Measurements from ENCODE around the gene CACNA2D1.

Gene CACNA2D1

DNA sequence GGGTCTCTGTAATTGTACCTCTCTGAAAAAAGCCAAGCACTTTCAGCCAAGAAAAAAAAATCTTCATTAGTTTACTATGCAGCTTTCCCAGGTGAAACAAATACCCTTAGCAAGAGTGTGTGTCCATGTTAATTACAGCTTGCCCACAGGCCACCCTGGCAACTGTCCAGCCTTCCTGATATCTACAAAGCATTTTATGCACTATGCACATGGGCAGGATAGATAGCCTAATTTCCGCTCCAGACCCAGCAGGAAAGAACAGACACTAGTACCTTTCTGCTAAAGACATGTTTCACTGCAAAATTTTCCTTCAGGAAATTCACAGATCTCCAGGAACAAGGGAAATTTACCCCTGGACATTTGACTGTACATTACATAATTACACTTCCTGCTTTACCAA, 24.4 kb downstream of the CACNA2D1 start:
- H3K36me3 Mint-ChIP-seq (ENCODE audit: low read depth): no peaks in the 10 kb centered on the region
- no peaks in the 10 kb centered on the region for H3K4me1 Mint-ChIP-seq
- no peak overlapping the region for H3K4me3 Mint-ChIP-seq
- no peak overlapping the region for H3K27ac Mint-ChIP-seq
- H3K9me3 Mint-ChIP-seq: peaks cover 6% of the 10 kb centered on the region
- H3K27me3 Mint-ChIP-seq: no peaks in the 10 kb centered on the region
- DNase-seq: no peak
- ATAC-seq: no peak

DNA sequence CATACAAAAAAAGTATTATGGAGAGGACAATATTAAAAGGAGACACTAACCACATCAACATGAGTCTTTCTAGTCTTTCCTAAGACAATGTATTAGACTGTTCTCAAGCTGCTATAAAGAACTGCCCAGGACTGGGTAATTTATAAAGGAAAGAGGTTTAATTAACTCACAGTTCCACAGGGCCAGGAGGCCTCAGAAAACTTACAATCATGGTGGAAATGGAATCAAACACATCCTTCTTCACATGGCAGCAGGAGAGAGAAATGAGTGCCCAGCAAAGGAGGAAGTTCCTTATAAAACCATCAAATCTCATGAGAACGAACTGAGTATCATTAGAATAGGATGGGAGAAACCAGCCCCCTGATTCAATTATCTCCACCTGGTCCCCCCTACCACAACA, 25.7 kb downstream of the CACNA2D1 start:
- H3K4me1 Mint-ChIP-seq: no peaks in the 10 kb centered on the region
- H3K4me3 Mint-ChIP-seq: no peak overlapping the region
- no peak overlapping the region for H3K27ac Mint-ChIP-seq
- ATAC-seq (no peak), DNase-seq (no peak)
- no peaks in the 10 kb centered on the region for H3K36me3 Mint-ChIP-seq (ENCODE audit: low read depth)
- peaks cover 6% of the 10 kb centered on the region for H3K9me3 Mint-ChIP-seq
- no peaks in the 10 kb centered on the region for H3K27me3 Mint-ChIP-seq

DNA sequence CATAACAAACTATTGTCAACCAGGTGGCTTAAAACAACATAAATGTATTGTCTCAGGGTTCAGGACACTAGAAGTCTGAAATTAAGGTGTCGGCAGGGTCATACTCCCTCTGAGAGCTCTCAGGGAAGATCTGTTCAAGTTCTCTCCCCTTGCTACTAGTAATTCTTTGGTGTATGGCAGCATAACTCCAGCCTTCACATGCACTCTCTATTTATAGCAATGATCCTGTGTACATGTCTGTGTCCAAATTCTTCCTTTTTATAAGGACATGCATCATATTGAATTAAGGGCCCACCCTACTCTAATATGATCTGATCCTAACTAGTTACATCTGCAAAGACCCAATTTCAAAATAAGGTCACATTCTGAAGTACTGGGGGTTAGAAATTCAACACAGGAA, 27.2 kb downstream of the CACNA2D1 start:
- ATAC-seq (no peak), DNase-seq (no peak)
- Mint-ChIP-seq H3K9me3 (peaks cover 6% of the 10 kb centered on the region), H3K36me3 (ENCODE audit: low read depth) (no peaks in the 10 kb centered on the region), H3K27ac (no peak overlapping the region), H3K4me3 (no peak overlapping the region), H3K4me1 (no peaks in the 10 kb centered on the region), H3K27me3 (no peaks in the 10 kb centered on the region)

DNA sequence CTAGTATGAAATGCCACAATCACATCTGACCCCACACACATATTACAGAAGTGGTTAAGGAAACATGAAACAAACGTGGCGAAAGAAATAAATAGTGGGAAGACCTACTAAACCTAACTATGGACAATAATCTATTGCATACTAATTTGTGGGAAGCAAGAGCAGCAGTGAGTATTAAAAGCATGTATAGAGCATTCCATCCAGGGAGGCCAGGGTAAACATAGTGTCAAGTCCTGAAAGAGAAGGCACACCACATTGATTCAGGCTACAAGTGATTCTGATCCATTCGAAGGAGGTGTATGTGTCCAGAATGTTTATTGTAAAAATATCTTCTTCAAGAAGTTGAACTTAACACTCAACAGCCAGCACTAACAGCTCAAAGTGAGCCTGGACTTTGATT, 29.2 kb downstream of the CACNA2D1 start:
- Mint-ChIP-seq H3K27me3 (no peaks in the 10 kb centered on the region), H3K4me3 (no peak overlapping the region), H3K27ac (no peak overlapping the region), H3K36me3 (ENCODE audit: low read depth) (no peaks in the 10 kb centered on the region), H3K4me1 (no peaks in the 10 kb centered on the region), H3K9me3 (peaks cover 6% of the 10 kb centered on the region)
- no peak for ATAC-seq
- no peak for DNase-seq

DNA sequence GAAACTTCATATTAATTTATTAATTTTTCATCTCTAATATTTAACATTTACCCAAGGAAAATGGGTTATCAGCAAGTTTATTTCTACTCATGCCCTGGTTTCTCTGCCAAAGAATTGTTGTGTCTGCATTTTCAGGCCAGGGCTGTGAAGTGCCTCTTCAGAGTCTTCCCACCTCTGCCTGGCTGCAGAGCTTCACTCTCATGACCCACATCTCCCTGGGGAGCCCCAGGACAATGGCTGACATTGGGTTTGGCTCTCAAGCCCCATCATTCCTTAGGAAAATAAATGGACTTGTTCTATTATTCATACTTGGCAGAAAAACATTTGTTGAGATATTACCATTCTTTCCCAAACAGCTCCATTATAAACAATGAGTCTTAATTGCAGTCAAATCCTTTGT, 30.3 kb downstream of the CACNA2D1 start:
- ATAC-seq (no peak), DNase-seq (no peak)
- Mint-ChIP-seq H3K36me3 (ENCODE audit: low read depth) (no peaks in the 10 kb centered on the region), H3K4me1 (no peaks in the 10 kb centered on the region), H3K9me3 (peaks cover 11% of the 10 kb centered on the region), H3K27me3 (no peaks in the 10 kb centered on the region), H3K4me3 (no peak overlapping the region), H3K27ac (no peak overlapping the region)

DNA sequence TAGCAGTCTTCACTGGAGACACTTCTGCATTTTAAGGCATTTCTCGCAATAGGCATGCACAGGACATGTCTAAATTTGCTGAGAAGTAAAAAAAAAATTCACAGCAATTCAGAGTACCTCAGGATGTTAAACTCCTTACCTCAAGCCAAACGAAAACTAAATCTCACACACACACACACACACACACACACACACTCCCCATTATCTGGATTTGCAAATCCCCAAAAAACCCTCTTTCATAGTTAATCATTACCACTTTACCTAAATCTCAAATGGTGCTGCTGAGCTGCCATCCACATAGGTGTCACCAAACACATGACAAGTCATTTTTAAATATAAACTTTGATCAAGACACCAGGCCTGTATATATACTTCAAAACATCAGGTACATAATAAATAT, 31.8 kb downstream of the CACNA2D1 start:
- Mint-ChIP-seq H3K4me3 (no peak overlapping the region), H3K36me3 (ENCODE audit: low read depth) (no peaks in the 10 kb centered on the region), H3K9me3 (peaks cover 5% of the 10 kb centered on the region), H3K27ac (no peak overlapping the region), H3K27me3 (no peaks in the 10 kb centered on the region), H3K4me1 (no peaks in the 10 kb centered on the region)
- DNase-seq (no peak), ATAC-seq (no peak)

DNA sequence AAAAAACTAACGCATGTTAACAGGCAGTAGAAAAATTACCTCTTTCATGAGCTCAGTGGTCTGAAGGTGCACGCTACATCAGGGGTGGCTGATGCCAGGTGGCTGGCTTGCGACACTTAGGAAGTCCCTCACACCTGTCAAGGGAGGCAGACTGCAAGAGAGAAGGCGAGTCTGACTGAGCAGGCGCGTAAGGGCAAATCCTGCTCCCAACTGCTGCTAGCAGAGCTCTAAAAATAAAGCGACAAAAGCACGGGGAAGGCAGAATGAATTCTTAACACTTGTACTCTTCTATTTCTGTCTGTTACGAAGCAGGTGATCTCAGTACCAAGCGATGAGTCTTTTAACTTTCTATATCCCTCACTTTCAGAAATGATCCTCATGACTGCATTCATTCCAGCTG, 33.1 kb downstream of the CACNA2D1 start:
- no peak for ATAC-seq
- no peaks in the 10 kb centered on the region for H3K36me3 Mint-ChIP-seq (ENCODE audit: low read depth)

DNA sequence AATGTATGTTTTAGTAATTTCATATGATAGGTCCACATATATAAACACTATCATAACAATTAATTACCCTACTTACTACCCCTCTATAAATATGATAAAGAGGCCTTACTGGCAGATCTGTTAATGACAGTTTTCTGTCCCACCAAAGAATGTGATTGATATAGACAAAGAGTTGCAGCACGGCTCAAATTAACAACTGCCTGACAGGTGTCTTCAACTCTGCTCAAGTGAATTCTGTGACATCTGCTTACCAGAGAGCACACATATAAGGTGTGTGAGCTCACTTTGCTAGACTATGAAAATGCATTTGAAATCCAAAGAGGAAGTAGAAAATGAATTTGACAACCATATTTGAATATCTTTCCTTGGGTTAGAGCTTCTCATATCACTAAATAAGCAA, 36.6 kb downstream of the CACNA2D1 start:
- peaks cover 5% of the 10 kb centered on the region for H3K9me3 Mint-ChIP-seq
- no peak overlapping the region for H3K4me3 Mint-ChIP-seq

More for the DNA sequence above, 33.1 kb downstream of the CACNA2D1 start:
- DNase-seq: no peak
- no peaks in the 10 kb centered on the region for H3K4me1 Mint-ChIP-seq
- H3K9me3 Mint-ChIP-seq: peaks cover 5% of the 10 kb centered on the region
- H3K27ac Mint-ChIP-seq: no peak overlapping the region
- no peaks in the 10 kb centered on the region for H3K27me3 Mint-ChIP-seq
- no peak overlapping the region for H3K4me3 Mint-ChIP-seq

DNA sequence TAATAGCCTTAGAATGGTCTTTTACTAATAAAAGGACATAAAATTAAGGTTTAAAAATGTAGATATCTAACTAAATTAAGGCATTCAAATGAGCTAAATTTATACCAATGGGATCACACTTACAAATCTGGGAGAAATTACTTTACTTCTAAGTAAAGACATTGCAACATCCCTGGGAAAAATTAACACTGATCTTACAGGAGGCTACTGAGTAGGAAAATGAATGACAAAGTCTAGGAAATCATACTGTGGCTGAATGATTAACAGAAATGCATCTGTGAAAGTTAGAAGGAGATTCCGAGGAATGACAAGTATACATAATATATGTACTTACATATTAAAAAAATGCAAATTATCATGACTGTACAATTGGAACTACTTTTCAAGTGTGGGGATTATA, 38.3 kb downstream of the CACNA2D1 start:
- Mint-ChIP-seq H3K9me3 (peaks cover 5% of the 10 kb centered on the region), H3K4me3 (no peak overlapping the region), H3K27ac (no peak overlapping the region), H3K36me3 (ENCODE audit: low read depth) (no peaks in the 10 kb centered on the region), H3K27me3 (no peaks in the 10 kb centered on the region), H3K4me1 (no peaks in the 10 kb centered on the region)
- DNase-seq: no peak
- ATAC-seq: no peak

More for the DNA sequence above, 36.6 kb downstream of the CACNA2D1 start:
- ATAC-seq: no peak
- H3K36me3 Mint-ChIP-seq (ENCODE audit: low read depth): no peaks in the 10 kb centered on the region
- H3K4me1 Mint-ChIP-seq: no peaks in the 10 kb centered on the region
- no peak for DNase-seq
- no peak overlapping the region for H3K27ac Mint-ChIP-seq
- H3K27me3 Mint-ChIP-seq: no peaks in the 10 kb centered on the region

DNA sequence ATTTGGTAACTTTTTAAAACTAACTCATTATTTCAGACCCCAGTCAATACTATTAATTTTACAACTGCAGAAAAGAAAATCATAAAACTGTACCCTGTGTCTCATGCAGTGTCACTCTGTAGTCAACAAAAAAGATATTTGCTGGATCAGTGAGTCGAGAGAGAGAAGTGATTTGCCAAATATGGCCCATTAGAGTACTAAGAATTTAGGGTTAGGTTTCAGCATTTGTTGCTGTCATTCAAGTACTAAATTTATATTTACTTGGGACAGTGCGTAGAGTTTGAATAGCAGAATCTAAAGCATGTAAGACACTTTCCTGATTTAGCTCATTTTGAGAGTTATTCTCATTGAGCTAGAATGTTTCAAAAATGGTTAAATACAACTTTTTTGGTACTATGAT, 38.9 kb downstream of the CACNA2D1 start:
- Mint-ChIP-seq H3K27ac (no peak overlapping the region), H3K4me3 (no peak overlapping the region), H3K4me1 (no peaks in the 10 kb centered on the region), H3K9me3 (peaks cover 5% of the 10 kb centered on the region), H3K36me3 (ENCODE audit: low read depth) (no peaks in the 10 kb centered on the region), H3K27me3 (no peaks in the 10 kb centered on the region)
- ATAC-seq (no peak), DNase-seq (no peak)

DNA sequence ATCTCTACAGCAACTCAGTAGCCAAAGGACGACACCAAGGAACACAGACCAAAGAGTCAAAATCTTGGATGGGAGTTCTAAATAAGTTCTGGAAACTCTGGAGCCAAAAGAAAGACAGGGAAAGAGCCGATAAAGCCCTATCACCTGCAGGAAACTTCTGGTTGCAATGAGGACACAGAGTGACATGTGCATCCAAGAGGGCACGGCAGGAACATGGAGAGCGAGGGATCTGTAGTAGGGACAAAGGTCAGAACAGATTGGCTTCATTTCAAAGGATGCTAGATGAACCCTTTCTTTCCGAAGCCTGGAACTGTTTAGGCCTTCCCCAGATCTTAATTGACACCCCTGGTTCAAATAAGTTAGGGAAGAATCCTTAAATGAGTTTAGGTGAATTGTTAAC, 39.5 kb downstream of the CACNA2D1 start:
- no peak for ATAC-seq
- H3K4me3 Mint-ChIP-seq: no peak overlapping the region

DNA sequence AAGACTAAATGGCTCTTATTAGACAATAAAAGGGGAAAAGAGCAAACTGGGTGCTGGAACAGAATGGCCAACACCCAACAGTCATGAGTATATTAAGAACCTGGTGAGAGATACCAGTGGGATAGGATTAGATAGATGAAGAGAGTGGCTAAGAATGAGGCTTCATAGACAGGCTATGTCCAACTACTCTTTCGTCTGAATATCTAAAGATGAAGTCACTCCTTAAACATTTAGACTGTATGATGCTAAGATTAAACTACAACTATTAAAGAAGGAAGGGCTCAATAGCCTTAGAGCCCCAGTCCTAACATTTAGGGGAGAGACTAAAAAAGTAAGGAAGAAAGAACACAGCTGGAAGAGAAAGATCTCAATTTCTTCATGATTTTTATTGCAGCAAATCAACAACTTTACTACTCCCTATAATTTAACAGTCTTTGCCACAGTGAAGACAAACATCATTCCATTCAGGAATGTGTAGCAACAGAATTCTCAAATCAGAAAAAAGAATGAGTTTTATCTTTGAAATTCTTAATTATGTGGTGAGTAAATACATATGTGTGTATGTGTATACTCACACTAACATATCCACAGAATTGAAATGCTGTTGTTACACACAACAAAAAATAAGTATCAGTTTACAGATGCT, 45.6 kb downstream of the CACNA2D1 start:
- DNase-seq (no peak), ATAC-seq (no peak)
- Mint-ChIP-seq H3K36me3 (ENCODE audit: low read depth) (no peaks in the 10 kb centered on the region), H3K27ac (no peak overlapping the region), H3K4me1 (no peaks in the 10 kb centered on the region), H3K27me3 (no peaks in the 10 kb centered on the region), H3K9me3 (peaks cover 4% of the 10 kb centered on the region), H3K4me3 (no peak overlapping the region)

More for the DNA sequence above, 39.5 kb downstream of the CACNA2D1 start:
- Mint-ChIP-seq H3K9me3 (peaks cover 5% of the 10 kb centered on the region), H3K27ac (no peak overlapping the region), H3K27me3 (no peaks in the 10 kb centered on the region), H3K36me3 (ENCODE audit: low read depth) (no peaks in the 10 kb centered on the region), H3K4me1 (no peaks in the 10 kb centered on the region)
- DNase-seq: no peak

DNA sequence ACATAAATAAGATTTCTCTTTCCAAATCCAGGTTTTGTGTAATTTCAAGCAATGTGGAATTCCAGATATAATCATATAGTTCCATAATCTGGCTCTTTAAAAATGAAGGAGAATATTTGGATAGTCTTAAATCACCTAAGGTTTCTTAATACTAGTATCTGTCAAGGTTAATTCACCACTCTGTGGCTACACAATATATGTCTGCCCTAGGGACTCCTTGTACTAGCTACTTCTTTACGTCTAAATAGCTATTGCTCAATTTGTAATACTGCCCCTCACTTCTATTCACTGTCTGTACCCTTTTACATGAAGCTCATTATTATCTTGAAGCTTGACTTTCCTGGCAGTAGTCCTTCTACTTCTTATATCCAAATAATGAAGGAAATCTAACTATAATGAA, 47.2 kb downstream of the CACNA2D1 start:
- Mint-ChIP-seq H3K27me3 (no peaks in the 10 kb centered on the region), H3K9me3 (peaks cover 4% of the 10 kb centered on the region), H3K36me3 (ENCODE audit: low read depth) (peaks cover 2% of the 10 kb centered on the region), H3K4me3 (no peak overlapping the region), H3K27ac (no peak overlapping the region), H3K4me1 (no peaks in the 10 kb centered on the region)
- DNase-seq (no peak), ATAC-seq (no peak)

DNA sequence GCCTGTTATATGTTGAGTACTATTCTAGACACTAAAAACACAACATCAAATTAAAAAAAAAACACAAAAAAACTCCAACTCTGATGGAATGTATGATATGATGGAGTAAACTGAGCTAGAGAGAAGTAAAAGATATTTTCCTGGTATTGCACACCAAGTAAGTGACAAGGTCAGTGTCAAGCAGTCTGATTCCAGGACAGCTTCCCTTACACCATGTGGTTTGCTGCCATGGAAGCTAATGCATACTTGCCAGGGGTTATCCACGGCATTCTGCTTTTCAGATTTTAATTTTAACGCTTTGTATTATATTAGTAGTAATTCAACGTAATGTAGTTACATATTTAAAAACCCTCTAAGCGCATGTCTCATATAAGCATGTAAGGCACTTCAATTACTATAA, 48.4 kb downstream of the CACNA2D1 start:
- no peaks in the 10 kb centered on the region for H3K27me3 Mint-ChIP-seq
- H3K4me1 Mint-ChIP-seq: no peaks in the 10 kb centered on the region
- H3K36me3 Mint-ChIP-seq (ENCODE audit: low read depth): peaks cover 2% of the 10 kb centered on the region
- no peak overlapping the region for H3K4me3 Mint-ChIP-seq
- H3K27ac Mint-ChIP-seq: no peak overlapping the region
- DNase-seq (no peak), ATAC-seq (no peak)
- H3K9me3 Mint-ChIP-seq: peaks cover 4% of the 10 kb centered on the region

DNA sequence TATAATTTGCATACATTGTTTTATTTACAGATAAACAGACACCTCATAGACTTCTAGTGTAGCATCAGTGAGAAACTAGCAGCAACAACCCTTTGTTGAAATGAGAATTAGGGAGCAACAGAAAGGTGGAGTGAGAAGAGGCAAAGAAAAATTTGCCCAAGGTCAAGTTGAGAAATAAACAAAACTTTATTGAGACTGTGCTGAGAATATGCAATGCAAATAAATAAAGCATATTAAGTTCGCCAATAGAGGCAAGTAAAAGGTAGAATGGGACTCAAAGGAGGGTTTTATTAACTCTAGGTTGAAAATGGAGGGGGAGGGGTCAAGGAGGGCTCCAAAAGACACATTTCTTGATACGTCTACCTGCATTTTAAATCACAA, 49.7 kb downstream of the CACNA2D1 start:
- Mint-ChIP-seq H3K9me3 (peaks cover 3% of the 10 kb centered on the region), H3K27ac (no peak overlapping the region), H3K4me3 (no peak overlapping the region), H3K36me3 (ENCODE audit: low read depth) (peaks cover 2% of the 10 kb centered on the region), H3K27me3 (no peaks in the 10 kb centered on the region), H3K4me1 (no peaks in the 10 kb centered on the region)
- ATAC-seq: no peak
- no peak for DNase-seq
